Nephron progenitor cell (in vitro differentiated cells): ENCODE measurements around the gene SH3YL1.
"Not testable (repeated sequence)": the region's sequence is repeated elsewhere in the genome, so short reads cannot be mapped to it uniquely, and the experiment has no call there.

ENCODE experiments used
- DNase-seq: peaks from one replicate; pipeline ENCODE4 v3.0.0; 2021
- H3K27ac Mint-ChIP-seq: 2 replicates; pipeline ENCODE4 v1.8.0; 2021; ENCODE audit warnings: mild to moderate bottlenecking, moderate library complexity, mixed read lengths
- H3K27me3 Mint-ChIP-seq: 2 replicates; pipeline ENCODE4 v1.8.0; 2021; ENCODE audit warnings: mild to moderate bottlenecking, low read depth, mixed read lengths; ENCODE audit not compliant: poor library complexity
- H3K36me3 Mint-ChIP-seq: 2 replicates; pipeline ENCODE4 v1.8.0; 2021; ENCODE audit warnings: low read depth, mixed read lengths
- H3K4me1 Mint-ChIP-seq: 2 replicates; pipeline ENCODE4 v1.8.0; 2021; ENCODE audit warnings: mixed read lengths
- H3K4me3 Mint-ChIP-seq: 2 replicates; pipeline ENCODE4 v1.8.0; 2021; ENCODE audit warnings: mild to moderate bottlenecking, moderate library complexity, mixed read lengths
- H3K9me3 Mint-ChIP-seq: 2 replicates; pipeline ENCODE4 v1.8.0; 2021; ENCODE audit warnings: mild to moderate bottlenecking, moderate library complexity, mixed read lengths
- CTCF ChIP-seq: fragments of 200-600 bp; sonication (generic); IDR thresholded peaks from 2 replicates; pipeline ENCODE4 v1.5.0; 2021; ENCODE audit warnings: antibody characterized with exemption

SH3YL1 gene

GRCh38 chr2:177733-178132 is 86.1 kb downstream of the SH3YL1 start:
- TF ChIP-seq CTCF = no peak
- H3K9me3 Mint-ChIP-seq = peaks cover 22% of the 10 kb centered on the region
- H3K27ac Mint-ChIP-seq = peak overlapping the region; percentile 83
- H3K4me1 Mint-ChIP-seq = peaks cover 19% of the 10 kb centered on the region
- H3K27me3 Mint-ChIP-seq = peaks cover 2% of the 10 kb centered on the region
- H3K36me3 Mint-ChIP-seq = no peaks in the 10 kb centered on the region
- no peak overlapping the region for H3K4me3 Mint-ChIP-seq
- DNase-seq = no peak

GRCh38 chr2:176917-177316 is 86.9 kb downstream of the SH3YL1 start:
- no peak for TF ChIP-seq CTCF
- no peak for DNase-seq
- Mint-ChIP-seq H3K36me3 (no peaks in the 10 kb centered on the region), H3K4me3 (no peak overlapping the region), H3K9me3 (peaks cover 21% of the 10 kb centered on the region), H3K4me1 (peaks cover 19% of the 10 kb centered on the region), H3K27me3 (peaks cover 2% of the 10 kb centered on the region), H3K27ac (no peak overlapping the region)

- peaks cover 2% of the 10 kb centered on the region for H3K27me3 Mint-ChIP-seq
- TF ChIP-seq CTCF = no peak
- no peak overlapping the region for H3K27ac Mint-ChIP-seq
- no peak for DNase-seq
- H3K4me1 Mint-ChIP-seq = peaks cover 19% of the 10 kb centered on the region
- no peak overlapping the region for H3K4me3 Mint-ChIP-seq
- peaks cover 17% of the 10 kb centered on the region for H3K9me3 Mint-ChIP-seq
- no peaks in the 10 kb centered on the region for H3K36me3 Mint-ChIP-seq
These were observed 87.7 kb downstream of the SH3YL1 start for GRCh38 chr2:175880-176820.

GRCh38 chr2:175161-175786 is 88.6 kb downstream of the SH3YL1 start:
- Mint-ChIP-seq H3K27me3 (peaks cover 2% of the 10 kb centered on the region), H3K4me1 (peaks cover 19% of the 10 kb centered on the region), H3K9me3 (peaks cover 9% of the 10 kb centered on the region), H3K4me3 (peak overlapping the region; percentile 33), H3K36me3 (no peaks in the 10 kb centered on the region), H3K27ac (peak overlapping the region; percentile 23)
- no peak for TF ChIP-seq CTCF
- no peak for DNase-seq

- peaks cover 19% of the 10 kb centered on the region for H3K4me1 Mint-ChIP-seq
- H3K4me3 Mint-ChIP-seq, H3K27me3 Mint-ChIP-seq, H3K9me3 Mint-ChIP-seq, H3K27ac Mint-ChIP-seq, H3K36me3 Mint-ChIP-seq: not testable (repeated sequence)
- DNase-seq = peak; percentile 18
- peak; percentile 17 for TF ChIP-seq CTCF
These were observed 91.7 kb downstream of the SH3YL1 start for GRCh38 chr2:172120-172519.
